HG03159 (cell line): ENCODE data around the gene POC5.
"Not testable (repeated sequence)": the region's sequence is repeated elsewhere in the genome, so short reads cannot be mapped to it uniquely, and the experiment has no call there.

ENCODE experiments used
- ATAC-seq: cut with Tn5 transposase; IDR thresholded peaks from one replicate; pipeline ENCODE4 v1.9.1; 2021; ENCODE audit warnings: mild to moderate bottlenecking, moderate library complexity; ENCODE audit not compliant: unreplicated experiment

Gene POC5

DNA sequence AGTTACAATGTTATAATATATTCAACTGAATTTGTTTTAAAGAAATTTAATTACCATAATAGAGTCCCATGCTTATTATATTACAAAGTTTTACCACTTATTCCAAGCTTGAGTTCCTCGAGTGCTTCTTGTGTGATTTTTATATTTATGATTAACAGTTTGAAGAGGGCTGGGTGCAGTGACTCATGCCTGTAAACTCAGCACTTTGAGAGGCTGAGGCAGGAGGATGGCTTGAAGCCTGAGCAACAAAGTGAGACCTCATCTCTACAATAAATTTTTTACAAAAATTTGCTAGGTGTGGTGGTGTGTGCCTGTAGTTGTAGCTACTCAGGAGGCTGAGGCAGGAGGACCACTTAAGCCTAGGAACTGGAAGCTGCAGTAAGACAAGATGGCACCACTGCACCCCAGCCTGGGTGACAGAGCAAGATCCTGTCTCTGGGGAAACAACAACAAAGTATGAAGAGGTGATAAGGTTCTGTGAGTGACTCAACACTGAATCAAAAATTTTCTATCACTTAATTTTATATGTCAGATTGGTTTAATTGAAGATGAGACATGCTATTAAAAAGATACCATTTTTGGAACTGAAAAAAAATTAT lies 9.2 kb downstream of the POC5 start:
- no peak for ATAC-seq

DNA sequence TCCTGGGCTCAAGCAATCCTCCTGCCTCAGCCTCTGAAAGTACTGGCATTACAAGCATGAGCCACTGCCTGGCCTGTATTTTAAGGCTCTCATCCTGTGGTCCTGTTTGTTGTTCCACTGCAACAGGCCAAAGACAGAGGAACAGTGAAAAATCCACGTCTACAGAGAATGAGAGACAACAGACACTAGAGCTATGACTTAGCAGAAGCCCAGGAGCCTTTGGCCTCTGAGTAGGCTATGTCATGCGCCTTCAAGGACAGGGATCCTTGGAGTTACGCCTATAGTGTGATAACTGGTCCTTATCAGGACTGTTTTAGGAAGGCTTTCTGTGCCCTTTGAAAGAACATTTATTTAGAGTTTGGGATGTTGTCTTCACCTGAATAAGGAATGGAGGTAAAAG lies 10.5 kb downstream of the POC5 start:
- ATAC-seq = no peak

DNA sequence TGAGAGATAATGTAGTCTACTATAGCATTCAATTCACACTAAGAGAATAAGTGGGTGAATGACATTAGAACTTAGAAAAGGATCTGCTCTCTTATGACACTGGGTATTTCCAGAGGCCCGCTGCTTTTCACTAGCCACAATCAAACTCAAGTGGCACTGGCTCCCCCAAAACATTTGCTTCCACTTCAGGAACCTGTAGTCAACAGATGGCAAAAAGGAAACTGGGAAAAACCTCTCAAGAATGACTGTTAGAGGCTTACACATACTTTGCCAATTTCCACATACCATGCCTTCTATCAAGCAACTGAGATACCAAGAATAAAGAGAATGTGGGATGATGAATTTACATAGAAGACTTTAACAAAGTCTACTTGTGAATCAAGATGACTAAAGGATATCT lies 11.2 kb downstream of the POC5 start:
- no peak for ATAC-seq

DNA sequence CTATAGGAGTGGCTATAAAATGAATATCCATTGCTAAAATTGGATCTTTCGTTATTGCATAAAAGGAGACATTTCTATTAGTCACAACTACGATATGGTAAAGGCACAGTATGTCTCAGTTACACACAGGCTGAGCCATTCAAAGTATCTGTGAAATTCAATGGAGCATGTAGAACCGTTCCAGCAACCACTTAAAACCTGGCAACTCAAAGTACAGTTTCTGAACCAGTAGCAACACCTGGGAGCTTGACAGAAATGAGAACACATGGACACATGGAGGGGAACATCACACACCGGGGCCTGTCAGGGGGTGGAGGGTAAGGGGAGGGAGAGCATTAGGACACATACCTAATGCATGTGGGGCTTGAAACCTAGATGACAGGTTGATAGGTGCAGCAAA lies 15.4 kb downstream of the POC5 start:
- no peak for ATAC-seq

DNA sequence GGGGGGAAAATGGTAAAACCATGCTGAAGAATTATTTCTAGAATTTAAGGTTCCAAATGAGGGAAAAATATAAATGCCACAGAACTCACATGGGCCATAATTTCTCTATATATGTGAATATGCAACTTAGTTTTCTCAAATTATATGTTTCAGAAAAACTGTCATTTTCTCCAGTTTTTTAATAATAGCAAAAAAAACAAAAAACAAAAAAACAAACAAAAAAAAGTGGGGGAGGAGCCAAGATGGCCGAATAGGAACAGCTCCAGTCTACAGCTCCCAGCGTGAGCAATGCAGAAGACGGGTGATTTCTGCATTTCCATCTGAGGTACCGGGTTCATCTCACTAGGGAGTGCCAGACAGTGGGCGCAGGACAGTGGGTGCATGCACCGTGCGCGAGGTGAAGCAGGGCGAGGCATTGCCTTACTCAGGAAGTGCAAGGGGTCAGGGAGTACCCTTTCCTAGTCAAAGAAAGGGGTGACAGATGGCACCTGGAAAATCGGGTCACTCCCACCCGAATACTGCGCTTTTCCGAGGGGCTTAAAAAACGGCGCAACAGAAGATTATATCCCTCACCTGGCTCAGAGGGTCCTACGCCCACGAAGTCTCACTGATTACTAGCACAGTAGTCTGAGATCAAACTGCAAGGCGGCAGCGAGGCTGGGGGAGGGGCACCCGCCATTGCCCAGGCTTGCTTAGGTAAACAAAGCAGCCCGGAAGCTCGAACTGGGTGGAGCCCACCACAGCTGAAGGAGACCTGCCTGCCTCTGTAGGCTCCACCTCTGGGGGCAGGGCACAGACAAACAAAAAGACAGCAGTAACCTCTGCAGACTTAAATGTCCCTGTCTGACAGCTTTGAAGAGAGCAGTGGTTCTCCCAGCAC lies 21.5 kb downstream of the POC5 start:
- not testable (repeated sequence) for ATAC-seq

DNA sequence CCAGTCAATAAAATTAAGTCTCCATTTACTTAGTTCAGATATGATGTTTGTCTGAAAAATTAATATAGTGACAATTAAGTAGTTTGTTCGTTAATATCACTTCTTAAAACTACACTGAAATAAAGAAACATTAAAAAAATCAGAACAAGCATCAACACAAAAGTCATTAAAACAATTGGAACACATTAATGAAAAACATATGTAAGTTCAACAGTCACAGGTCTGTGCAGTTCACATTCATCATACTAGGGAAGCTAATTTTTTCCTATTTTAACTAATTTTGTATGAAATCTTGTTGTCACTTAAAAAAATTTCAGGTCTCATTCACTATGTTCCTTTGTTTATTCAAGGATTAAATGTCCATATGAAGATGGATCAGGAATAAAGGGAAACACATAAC lies 22.5 kb downstream of the POC5 start:
- no peak for ATAC-seq

DNA sequence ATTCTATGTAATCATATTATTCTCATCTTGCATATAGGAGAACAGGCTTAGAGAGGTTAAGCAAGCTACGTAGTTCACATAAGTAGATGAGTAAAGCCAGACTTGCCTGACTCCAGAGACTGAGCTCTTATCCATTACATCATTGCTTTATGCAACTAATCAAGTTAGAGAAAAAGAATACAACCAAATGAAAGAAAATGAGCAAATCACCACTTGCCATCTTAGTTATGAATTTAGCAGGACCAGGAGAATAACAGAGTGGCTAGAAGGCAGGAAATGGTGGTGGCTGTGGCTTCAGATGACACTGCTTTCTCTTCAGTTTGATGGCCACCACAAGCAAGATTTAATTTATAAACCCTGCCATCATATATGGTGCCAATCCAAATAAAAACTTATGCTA lies 26.6 kb downstream of the POC5 start:
- ATAC-seq = no peak

DNA sequence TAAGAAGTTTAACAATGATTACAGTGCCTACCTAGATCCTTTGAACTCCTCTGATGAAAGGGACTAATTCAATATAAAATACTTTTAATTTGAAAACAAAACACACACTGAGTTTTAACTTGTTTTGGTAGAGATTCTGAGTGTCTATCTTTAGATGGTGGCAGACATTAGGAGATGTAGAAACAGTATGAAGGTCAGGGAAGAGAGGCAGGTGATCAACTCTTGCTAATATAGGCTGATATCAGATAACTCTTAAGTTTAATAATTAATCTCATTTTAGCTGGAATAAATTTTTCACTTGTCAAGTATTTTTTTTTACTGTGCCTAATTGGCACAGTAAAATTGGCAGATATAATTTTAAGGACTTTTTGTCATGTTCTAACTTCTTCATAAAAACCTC lies 30.8 kb downstream of the POC5 start:
- ATAC-seq = no peak

DNA sequence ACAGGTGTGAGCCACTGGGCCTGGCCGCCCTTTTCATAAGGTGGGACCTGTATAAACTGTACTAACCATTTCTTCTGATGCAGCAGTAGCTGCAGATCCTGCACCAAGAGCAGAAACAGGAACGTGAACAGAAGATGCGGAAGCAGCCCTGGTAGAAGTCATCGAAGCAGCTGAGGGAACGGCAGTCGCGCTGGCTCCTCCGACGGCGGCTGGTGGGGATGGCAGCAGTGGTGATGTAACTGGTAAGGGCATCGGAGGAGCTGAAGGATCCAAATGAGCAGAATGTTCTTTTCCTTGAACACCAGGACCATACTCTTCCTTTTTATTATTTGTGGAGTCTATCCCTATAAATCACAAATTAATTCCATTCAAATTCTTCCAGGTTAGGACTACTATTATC lies 32.1 kb downstream of the POC5 start:
- no peak for ATAC-seq

DNA sequence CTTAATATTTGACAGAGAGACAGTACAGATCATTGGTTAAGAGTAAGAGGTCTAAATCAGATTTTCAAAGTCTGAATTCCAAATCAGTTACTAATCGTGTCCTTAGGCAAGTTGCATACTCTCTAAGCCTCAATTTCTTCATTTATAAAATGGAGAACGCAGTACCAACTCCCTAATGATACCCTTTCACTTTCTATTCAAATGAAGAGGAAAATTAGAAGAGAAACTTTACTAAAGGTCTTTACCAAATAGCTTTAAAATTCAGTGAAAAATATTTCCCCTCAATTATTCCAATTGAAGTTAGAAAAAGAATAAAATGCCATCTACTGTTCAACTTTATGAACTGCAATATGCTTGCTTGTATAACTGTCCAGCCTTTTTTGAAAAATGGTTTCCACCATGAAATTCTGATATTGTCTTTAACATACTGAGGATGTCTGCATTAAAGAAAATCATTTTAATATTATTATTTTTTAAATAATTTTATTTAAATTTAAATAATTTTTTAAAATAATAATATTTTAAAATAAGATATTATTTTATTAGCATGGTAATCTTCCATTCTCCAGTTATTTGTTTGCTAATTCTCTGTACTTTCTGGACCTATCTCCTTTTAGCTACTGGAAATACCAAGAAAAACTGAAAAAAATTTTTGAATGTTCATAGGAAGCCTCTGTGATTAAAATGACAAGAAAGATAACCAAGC lies 36.0 kb downstream of the POC5 start:
- no peak for ATAC-seq

DNA sequence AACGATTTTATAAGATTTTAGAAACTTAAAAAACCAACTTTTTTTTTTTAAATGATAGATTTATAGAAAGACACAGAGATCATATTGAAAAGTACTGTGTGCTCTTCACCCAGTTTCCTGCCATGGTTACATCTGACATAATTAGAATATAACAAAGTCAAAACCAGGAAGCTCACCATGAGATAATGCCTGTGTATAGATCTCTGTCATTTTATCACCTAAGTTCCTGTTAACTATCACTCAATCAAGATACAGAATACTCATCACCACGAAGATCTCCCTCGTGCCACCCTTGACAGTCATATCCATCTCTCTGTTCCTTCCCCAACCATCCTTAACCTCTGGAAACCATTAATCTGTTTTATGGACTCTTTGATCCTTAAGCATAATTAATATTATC lies 39.1 kb downstream of the POC5 start:
- ATAC-seq = no peak

DNA sequence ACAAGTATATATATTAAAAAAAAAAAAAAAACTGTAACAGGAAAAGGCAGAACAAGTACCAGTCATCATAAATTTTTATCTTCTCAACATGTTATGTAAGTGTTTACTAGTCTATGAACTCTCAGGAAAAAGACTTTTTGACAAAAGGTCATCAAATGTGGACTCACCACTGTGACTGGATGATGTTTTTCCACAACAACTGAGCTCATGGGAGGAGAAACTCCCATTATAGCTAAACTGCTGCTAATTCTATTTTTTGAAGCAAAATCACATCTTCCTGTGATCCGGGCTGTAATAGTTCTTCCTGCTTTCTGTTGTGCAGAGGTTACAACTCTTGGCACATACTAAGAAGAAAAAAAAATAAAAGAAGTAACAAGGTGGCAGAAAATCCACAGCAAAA lies 39.6 kb downstream of the POC5 start:
- ATAC-seq = no peak

DNA sequence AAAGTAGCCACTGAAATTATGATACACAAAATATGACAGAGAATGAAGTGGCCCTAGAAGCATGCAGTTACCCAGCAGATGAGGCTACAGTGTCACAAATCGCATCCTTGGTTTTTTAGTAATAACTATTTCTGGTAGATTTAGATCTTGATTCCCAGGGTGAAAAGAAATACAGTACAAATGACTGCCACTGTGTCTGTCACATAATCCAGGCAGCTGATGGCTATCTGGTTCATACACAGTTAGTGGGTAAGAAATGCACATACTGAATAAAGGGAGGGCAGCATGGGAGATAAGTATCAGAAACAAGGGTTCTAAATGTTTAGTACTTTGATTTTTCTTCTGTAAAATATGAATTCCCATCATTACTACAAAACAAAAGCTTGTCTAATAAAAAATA lies 41.5 kb downstream of the POC5 start:
- ATAC-seq = no peak

DNA sequence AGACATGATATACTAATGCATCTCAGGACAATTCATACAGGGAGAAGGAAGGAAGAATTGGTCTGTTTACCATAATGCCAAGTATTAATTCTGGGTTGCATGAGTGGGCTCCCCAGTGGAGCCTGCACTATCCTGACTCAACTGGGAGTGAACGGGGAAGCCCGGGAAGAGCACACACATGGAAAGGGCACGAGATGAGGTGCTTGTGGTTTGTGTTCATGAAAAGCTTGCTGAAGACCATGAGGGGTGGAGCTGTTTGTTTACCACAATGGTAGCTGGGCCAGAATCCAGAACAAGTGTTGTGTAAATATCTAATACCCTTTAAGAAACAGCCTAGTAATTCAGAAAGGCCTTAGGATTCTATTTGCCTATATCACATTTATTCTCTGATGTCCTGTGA lies 44.6 kb downstream of the POC5 start:
- no peak for ATAC-seq

DNA sequence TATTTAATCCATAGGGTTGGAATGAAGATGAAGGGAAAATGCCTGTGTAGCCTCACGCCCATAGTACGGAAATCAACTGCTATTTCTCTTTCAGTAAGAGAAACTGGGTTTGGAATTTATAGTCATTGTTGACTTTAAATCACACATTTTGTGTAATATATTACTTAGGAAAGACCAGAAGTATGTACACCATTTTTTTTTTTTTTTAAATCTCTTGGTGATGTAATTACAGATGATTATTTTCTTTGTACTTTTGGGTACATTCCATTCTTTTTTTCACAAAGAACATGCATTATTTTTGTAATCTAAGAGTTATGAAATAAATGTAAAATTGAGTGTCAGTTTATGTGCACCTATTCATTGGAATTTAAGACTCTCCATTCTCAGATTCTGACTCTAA lies 45.7 kb downstream of the POC5 start:
- no peak for ATAC-seq

DNA sequence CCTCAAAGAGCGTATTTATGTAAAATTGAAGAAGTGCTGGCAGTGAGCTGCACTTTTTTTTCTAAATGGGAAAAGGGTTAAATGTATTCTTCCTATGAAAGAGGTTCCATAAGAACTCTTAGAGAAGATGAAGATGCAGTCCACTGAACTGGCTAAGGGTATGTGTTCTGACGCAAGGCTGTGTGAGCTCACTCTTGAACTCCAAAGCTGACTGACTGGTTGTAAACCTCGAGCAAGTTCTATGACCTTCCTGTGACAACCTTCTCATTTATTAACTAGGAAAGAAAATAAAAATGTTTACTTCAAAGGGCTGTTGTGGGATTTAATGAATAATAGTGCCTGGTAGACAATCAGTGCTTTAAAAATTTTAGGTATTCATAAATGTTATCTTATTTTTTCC lies 46.7 kb downstream of the POC5 start:
- ATAC-seq = no peak

DNA sequence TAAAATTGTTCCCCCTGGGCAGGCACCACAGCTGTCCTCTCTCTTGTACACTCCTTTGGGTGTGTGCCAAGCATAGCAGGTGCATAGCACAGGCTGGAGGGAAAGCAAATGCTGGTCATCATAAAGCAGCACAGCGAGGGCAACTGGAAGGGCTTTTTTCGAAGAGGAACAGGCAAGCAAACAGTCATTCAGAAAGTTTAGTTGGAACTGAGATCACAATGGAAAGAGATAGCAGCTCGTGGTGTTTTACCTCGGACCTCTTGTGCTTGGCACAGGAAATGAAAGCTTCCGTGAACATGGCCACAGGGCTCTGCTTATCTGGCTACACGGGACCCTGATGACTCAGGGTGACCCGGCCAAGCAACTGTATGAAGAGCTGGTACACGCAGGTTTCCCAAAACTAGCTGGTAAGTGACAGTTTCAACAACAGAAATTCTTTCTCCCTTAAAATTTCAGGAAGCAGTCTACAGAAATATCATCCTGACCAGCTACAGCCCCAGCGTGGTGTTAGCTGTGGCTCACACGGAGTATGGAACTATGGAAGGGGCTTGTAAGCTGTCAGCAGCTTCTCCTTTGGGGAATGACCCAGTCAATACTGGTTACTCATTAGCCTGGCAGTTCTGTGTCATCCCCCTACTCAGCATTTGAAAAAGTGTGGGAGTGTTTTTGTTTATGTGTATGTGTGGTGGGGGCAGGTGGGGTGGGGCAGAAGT lies 48.1 kb downstream of the POC5 start:
- peak; percentile 93 for ATAC-seq

DNA sequence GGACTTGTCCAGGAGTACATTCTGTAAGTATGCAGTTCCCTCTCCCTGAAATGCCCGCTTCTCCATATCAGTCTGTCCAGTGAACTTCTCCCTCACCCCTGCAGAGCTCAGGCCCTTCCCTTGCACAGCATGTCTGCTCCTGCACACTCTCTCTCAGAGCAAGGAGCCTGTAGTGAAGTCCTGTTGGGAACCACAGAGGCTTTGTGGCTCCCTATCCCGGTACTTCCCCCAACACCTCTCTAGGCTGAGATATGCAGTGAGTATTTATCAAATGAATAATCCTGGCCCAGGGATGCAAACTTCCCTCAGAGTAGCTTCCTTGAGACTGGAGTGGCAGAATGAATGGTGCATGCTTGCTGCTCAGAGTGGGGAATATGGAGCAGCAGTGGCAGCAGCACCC lies 48.8 kb downstream of the POC5 start:
- peak; percentile 7 for ATAC-seq

DNA sequence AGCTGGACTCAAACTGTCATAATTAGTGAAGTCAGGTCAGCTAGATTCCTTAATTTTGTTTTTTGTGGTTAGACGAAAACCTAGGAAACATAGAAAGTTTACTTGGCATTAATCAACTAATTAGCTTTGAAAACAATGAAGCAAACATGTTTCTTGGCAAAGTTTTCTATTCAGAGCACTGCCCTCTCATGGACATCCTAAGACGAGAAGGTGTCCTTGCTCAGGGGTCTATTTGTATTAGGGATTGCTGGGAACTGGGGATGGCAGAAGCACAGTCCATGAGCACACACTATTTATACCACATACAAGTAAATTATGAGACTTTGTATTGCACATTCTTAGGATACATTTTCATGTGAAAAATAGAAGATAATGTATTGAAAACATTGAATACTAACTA lies 49.7 kb downstream of the POC5 start:
- ATAC-seq = no peak

DNA sequence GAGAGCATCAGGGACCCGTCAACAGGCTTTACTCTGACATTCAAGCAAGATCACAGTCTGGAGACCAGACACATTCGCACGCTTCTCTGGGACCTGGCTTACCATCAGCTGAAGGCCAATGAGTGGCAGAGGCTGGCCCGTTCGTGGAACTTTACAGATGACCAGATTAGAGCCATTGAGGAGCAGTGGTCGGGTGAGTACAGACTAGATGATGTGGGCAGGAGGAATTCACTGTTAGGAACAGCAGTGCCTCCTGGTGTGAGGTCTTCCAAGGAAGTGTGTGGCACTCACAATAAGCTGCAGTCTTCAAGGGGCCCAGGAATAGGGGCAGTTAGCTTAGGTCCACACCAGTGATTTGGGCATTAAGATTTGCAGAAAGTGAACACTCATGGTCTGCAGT lies 50.4 kb downstream of the POC5 start:
- ATAC-seq = no peak

DNA sequence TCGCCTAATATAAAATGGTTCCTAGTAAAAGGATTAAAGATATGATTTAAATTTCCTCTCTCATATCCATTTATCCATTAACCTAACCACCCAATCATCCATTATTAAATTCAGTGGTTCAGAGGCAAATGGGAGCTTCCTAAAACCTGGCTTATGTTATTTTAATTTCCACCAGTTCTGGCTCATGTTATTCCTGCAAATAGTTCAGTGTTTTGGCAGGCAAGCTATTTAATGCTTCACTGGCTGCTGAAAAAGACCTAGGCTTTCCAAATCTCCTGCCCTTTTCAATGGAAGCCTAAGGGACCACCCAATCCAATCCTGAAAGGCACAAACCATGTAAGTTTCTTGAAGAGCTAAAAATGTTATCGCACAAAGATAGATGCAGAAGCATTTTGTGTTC lies 52.3 kb downstream of the POC5 start:
- no peak for ATAC-seq
